ENCODE measurements around the gene CCDC15.

Gene CCDC15

GRCh38 chr11:124920870-124921609 lies 33.0 kb upstream of the CCDC15 start:
- TF ChIP-seq, protein P1, sequence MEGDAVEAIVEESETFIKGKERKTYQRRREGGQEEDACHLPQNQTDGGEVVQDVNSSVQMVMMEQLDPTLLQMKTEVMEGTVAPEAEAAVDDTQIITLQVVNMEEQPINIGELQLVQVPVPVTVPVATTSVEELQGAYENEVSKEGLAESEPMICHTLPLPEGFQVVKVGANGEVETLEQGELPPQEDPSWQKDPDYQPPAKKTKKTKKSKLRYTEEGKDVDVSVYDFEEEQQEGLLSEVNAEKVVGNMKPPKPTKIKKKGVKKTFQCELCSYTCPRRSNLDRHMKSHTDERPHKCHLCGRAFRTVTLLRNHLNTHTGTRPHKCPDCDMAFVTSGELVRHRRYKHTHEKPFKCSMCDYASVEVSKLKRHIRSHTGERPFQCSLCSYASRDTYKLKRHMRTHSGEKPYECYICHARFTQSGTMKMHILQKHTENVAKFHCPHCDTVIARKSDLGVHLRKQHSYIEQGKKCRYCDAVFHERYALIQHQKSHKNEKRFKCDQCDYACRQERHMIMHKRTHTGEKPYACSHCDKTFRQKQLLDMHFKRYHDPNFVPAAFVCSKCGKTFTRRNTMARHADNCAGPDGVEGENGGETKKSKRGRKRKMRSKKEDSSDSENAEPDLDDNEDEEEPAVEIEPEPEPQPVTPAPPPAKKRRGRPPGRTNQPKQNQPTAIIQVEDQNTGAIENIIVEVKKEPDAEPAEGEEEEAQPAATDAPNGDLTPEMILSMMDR (IDR thresholded peaks at IDR 0.05; ENCODE audit: low read depth, low read length) = no peak
- no peak for DNase-seq (ENCODE audit: extremely low read depth, low read depth)

- no peak for DNase-seq (ENCODE audit: extremely low read depth, low read depth)
- TF ChIP-seq, protein P1 (IDR thresholded peaks at IDR 0.05; ENCODE audit: low read depth, low read length) = no peak
Observed at GRCh38 chr11:124922831-124923230, 31.2 kb upstream of the CCDC15 start.

DNA sequence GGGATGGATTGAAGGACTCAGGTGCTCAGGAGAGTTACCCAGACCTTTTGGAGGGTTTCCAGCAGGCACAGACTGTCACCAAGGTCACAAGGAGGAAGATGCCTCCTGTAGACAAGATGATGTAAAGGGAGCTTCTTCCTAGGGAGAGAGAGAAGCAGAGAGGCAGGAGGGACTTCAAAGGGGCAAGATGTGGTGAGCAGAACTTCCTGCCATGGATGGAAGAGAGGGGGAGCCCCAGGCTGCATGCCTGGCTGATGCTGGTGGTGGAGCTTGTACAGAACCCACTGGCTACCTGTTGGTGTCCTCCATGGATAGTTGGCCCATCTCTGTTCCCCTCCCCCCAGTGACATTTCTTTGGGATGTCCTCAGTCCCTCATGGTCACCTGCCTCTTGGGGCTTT lies 30.7 kb upstream of the CCDC15 start:
- DNase-seq (ENCODE audit: extremely low read depth, low read depth) = no peak
- TF ChIP-seq, protein P1 (IDR thresholded peaks at IDR 0.05; ENCODE audit: low read depth, low read length) = no peak

DNA sequence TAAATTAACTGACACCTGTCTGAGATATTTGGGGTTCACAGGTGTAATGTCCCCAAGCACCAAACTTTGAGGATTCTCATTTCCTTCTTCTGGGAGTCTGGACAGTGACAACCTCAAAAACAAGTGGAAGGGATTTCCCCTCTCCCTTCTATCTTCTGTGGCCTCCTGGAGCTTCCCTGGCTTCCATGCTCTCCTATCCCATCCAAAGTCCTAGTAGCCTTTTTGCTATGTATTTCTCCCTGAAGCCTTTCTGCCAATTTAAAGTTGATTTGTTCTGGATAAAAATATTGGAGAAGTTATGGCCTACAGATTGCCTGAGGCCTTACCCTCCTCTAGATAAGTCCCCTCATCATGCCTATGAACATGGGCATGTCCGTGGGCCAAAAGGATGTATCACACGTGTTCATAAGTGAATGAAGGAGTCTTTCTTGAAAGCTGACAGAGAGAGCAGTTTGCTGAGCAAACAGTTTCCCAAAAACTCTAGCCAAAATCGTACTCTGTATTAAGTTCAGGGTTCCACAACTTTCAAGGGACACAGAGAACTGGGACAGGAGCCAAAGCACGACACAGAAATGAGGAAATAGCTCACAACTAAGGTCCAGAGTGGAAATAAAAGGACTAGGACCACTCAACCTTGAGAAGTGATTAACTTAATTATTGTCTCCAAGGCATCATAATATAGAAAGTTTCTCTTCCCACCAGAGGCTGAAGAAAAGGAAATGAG lies 24.9 kb upstream of the CCDC15 start:
- no peak for DNase-seq (ENCODE audit: extremely low read depth, low read depth)
- TF ChIP-seq, protein P1 (IDR thresholded peaks at IDR 0.05; ENCODE audit: low read depth, low read length) = no peak

GRCh38 chr11:124930799-124931198 lies 23.2 kb upstream of the CCDC15 start:
- TF ChIP-seq, protein P1 (IDR thresholded peaks at IDR 0.05; ENCODE audit: low read depth, low read length) = no peak
- no peak for DNase-seq (ENCODE audit: extremely low read depth, low read depth)

DNA sequence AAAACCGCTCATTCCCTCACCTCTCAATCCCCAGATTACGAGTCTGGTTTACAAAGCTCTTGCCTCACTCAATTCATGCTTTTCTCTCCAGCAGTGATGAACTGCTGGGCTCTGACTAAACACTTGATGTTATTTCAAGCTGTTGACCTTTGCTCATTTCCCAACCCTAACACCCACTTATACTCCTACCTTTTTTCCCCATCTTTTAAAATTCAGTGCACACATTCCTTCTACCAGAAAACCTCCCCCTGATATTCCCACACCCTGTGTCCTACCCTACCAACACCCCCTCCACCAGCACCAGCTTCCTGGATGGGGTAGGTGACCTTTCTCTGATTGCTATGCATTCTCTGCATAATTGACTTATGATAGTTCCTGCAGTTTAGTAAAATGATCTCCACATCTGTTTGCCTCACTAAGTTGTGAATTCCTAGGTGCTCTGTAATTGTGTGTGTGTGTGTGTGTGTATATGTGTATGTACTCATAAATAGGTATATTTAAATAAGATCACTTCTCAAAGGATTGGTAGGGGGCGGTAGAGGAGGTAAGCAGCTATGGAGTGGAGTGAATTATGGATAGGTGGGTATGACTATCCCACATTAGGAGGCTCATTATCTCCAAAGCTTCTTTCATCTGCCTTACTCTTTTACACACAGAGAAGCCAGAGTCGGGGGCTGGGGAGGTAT lies 19.0 kb upstream of the CCDC15 start:
- TF ChIP-seq, protein P1 (IDR thresholded peaks at IDR 0.05; ENCODE audit: low read depth, low read length) = no peak; the same call in 1 of the 2 replicates
- peak; percentile 65 for DNase-seq (ENCODE audit: extremely low read depth, low read depth)
